Activated CD8-positive, alpha-beta T cell treated with anti-CD3 and anti-CD28 coated beads for 36 hours (primary cell): ENCODE data around the gene PRRG4. TPM values are rescaled to one million over a fixed set of nuclear protein-coding genes. Genes with fewer than 3 reads are reported as not detected.
"Not testable (repeated sequence)": the region's sequence is repeated elsewhere in the genome, so short reads cannot be mapped to it uniquely, and the experiment has no call there.

ENCODE experiments used
- ATAC-seq: fragments of 200-7000 bp; cut with Tn5 transposase; one replicate; pipeline ENCODE4 v1.10.0; 2021; ENCODE audit warnings: mild to moderate bottlenecking, moderate library complexity
- CTCF ChIA-PET: fragments of 350-600 bp; sonication (Branson Sonifier 250); formaldehyde crosslinking; loops from one replicate; lab custom pipeline; 2021; ENCODE audit warnings: antibody characterized with exemption; lab: Charles Lee
- POLR2A ChIA-PET: fragments of 350-600 bp; sonication (Branson Sonifier 250); formaldehyde crosslinking; loops from one replicate; lab custom pipeline; 2021; ENCODE audit warnings: antibody characterized with exemption; lab: Charles Lee
- DNase-seq: peaks from one replicate; pipeline ENCODE4 v3.0.0-alpha.2; 2020
- H3K27ac Mint-ChIP-seq: one replicate; pipeline ENCODE4 v1.8.0; 2021; ENCODE audit warnings: mild to moderate bottlenecking, mixed read lengths
- H3K27me3 Mint-ChIP-seq: one replicate; pipeline ENCODE4 v1.8.0; 2021; ENCODE audit warnings: mixed read lengths
- H3K36me3 Mint-ChIP-seq: one replicate; pipeline ENCODE4 v1.8.0; 2021; ENCODE audit warnings: low read depth, mixed read lengths
- H3K4me1 Mint-ChIP-seq: one replicate; pipeline ENCODE4 v1.8.0; 2021; ENCODE audit warnings: low read depth, mixed read lengths
- H3K4me3 Mint-ChIP-seq: one replicate; pipeline ENCODE4 v1.8.0; 2021; ENCODE audit warnings: mild to moderate bottlenecking, moderate library complexity, mixed read lengths
- H3K9me3 Mint-ChIP-seq: one replicate; pipeline ENCODE4 v1.8.0; 2021; ENCODE audit warnings: mixed read lengths
- intact Hi-C: fragments of 100-400 bp; cut with micrococcal nuclease; formaldehyde crosslinking; loops from one replicate; pipeline ENCODE4 v1.10.0; 2022
- total RNA-seq, 2 experiments: library from RNA; stranded (reverse); gene quantifications; one replicate each; pipeline ENCODE4 v1.2.3, GENCODE V29; 2021
- TF ChIP-seq, protein P1 (sequence below): fragments of 200-600 bp; IDR thresholded peaks from one replicate; pipeline ENCODE4 v1.8.0; 2022; ENCODE audit warnings: antibody characterized with exemption, mild to moderate bottlenecking

The PRRG4 gene
- total RNA-seq, 2 experiments from 2014 or later, result 0.27 to 0.34 TPM

- POLR2A ChIA-PET, result no interaction called here
- CTCF ChIA-PET, result interaction anchor here (0.7 to 1.7 kb wide), 7 partner anchors 10 to 181 kb away, joined by 3 to 8 read pairs (median 4); no protein-coding TSS in a partner anchor
- ATAC-seq (no peak), DNase-seq (no peak)
- intact Hi-C loops, result no loop called here
- Mint-ChIP-seq H3K9me3 (no peaks in the 10 kb centered on the region), H3K27me3 (no peaks in the 10 kb centered on the region), H3K4me1 (no peaks in the 10 kb centered on the region), H3K4me3 (no peak overlapping the region), H3K27ac (no peak overlapping the region), H3K36me3 (no peaks in the 10 kb centered on the region)
- TF ChIP-seq, protein P1, sequence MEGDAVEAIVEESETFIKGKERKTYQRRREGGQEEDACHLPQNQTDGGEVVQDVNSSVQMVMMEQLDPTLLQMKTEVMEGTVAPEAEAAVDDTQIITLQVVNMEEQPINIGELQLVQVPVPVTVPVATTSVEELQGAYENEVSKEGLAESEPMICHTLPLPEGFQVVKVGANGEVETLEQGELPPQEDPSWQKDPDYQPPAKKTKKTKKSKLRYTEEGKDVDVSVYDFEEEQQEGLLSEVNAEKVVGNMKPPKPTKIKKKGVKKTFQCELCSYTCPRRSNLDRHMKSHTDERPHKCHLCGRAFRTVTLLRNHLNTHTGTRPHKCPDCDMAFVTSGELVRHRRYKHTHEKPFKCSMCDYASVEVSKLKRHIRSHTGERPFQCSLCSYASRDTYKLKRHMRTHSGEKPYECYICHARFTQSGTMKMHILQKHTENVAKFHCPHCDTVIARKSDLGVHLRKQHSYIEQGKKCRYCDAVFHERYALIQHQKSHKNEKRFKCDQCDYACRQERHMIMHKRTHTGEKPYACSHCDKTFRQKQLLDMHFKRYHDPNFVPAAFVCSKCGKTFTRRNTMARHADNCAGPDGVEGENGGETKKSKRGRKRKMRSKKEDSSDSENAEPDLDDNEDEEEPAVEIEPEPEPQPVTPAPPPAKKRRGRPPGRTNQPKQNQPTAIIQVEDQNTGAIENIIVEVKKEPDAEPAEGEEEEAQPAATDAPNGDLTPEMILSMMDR, result peak; percentile 32
Observed at GRCh38 chr11:32884770-32885384, 55.1 kb downstream of the PRRG4 start.

DNA sequence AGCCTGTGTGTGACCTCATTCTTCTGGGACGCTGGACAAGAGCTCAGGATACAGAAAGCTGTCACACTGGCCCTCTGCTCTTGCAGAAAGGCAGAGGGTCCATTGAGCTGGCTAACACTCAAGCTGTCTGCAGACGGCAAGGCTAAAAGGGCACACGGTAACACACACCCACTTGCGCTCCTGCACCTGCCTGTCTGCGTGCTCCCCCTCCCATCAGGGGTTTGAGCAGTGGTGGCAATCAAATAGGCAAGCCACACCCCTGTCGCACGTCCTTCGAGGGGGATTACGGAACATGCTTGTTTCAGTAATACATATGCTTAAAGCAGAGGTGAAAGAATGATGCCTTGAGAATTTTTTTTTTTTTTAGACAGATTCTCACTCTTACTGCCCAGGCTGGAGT is 55.8 kb downstream of the PRRG4 start:
- intact Hi-C loops, result no loop called here
- H3K4me1 Mint-ChIP-seq, result no peaks in the 10 kb centered on the region
- H3K27me3 Mint-ChIP-seq, result no peaks in the 10 kb centered on the region
- CTCF ChIA-PET, result interaction anchor here (0.7 to 1.7 kb wide), 5 partner anchors 9 to 180 kb away, joined by 3 to 7 read pairs (median 5); no protein-coding TSS in a partner anchor
- DNase-seq (no peak), ATAC-seq (no peak)
- H3K27ac Mint-ChIP-seq, result no peak overlapping the region
- no peaks in the 10 kb centered on the region for H3K9me3 Mint-ChIP-seq
- H3K4me3 Mint-ChIP-seq, result no peak overlapping the region
- TF ChIP-seq, protein P1, result no peak
- POLR2A ChIA-PET, result no interaction called here
- no peaks in the 10 kb centered on the region for H3K36me3 Mint-ChIP-seq

DNA sequence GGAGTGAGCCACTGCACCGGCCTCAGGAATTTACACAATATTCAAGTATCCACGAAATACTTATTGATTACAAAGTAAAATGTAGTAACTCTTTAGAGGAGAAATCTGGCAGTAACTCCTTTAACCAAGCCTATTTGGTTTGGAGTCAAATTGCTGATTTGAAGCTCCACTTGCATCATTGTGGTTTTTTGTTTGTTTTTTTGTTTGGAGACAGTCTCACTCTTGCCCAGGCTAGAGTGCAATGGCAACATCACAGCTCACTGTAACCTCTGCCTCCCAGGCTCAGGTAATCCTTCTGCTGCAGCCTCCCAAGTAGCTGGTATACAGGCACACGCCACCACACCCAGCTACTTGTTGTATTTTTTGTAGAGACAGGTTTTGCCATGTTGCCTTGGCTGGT is 56.5 kb downstream of the PRRG4 start:
- H3K27ac Mint-ChIP-seq, result no peak overlapping the region
- POLR2A ChIA-PET, result interaction anchor here (1.2 kb wide), 1 partner anchor 271 kb away, joined by 3 read pairs; no protein-coding TSS in a partner anchor
- intact Hi-C loops, result no loop called here

GRCh38 chr11:32887707-32888383 is 58.1 kb downstream of the PRRG4 start:
- DNase-seq, H3K27me3 Mint-ChIP-seq, H3K9me3 Mint-ChIP-seq, H3K4me1 Mint-ChIP-seq, intact Hi-C loops, H3K27ac Mint-ChIP-seq, H3K36me3 Mint-ChIP-seq, ATAC-seq, POLR2A ChIA-PET, H3K4me3 Mint-ChIP-seq: not testable (repeated sequence)
- CTCF ChIA-PET, result interaction anchor here (1.4 kb wide), 1 partner anchor 17 kb away, joined by 3 read pairs; no protein-coding TSS in a partner anchor

More for the DNA sequence above, 56.5 kb downstream of the PRRG4 start:
- no peaks in the 10 kb centered on the region for H3K4me1 Mint-ChIP-seq
- H3K36me3 Mint-ChIP-seq, result no peaks in the 10 kb centered on the region
- H3K27me3 Mint-ChIP-seq, result no peaks in the 10 kb centered on the region
- CTCF ChIA-PET, result interaction anchor here (0.7 to 1.7 kb wide), 5 partner anchors 16 to 179 kb away, joined by 3 to 7 read pairs (median 3); no protein-coding TSS in a partner anchor
- H3K4me3 Mint-ChIP-seq, result no peak overlapping the region
- H3K9me3 Mint-ChIP-seq, result no peaks in the 10 kb centered on the region
- TF ChIP-seq, protein P1, result no peak
- ATAC-seq (no peak), DNase-seq (no peak)

GRCh38 chr11:32888384-32888710 is 58.6 kb downstream of the PRRG4 start:
- POLR2A ChIA-PET, H3K36me3 Mint-ChIP-seq, H3K27ac Mint-ChIP-seq, H3K27me3 Mint-ChIP-seq, intact Hi-C loops, H3K4me3 Mint-ChIP-seq, H3K4me1 Mint-ChIP-seq, CTCF ChIA-PET, DNase-seq, ATAC-seq, H3K9me3 Mint-ChIP-seq: not testable (repeated sequence)

- Mint-ChIP-seq H3K36me3 (no peaks in the 10 kb centered on the region), H3K9me3 (no peaks in the 10 kb centered on the region), H3K27ac (no peak overlapping the region), H3K4me3 (no peak overlapping the region), H3K27me3 (no peaks in the 10 kb centered on the region), H3K4me1 (peaks cover 10% of the 10 kb centered on the region)
- ATAC-seq (no peak), DNase-seq (no peak)
- ChIA-PET CTCF (no interaction called here), POLR2A (no interaction called here)
- intact Hi-C loops, result no loop called here
- TF ChIP-seq, protein P1, result no peak
Observed at GRCh38 chr11:32888805-32889204, 59.1 kb downstream of the PRRG4 start.
